Stimulated activated CD8-positive, alpha-beta memory T cell treated with anti-CD3 and anti-CD28 coated beads, Interleukin-12 subunit alpha, Interleukin-12 subunit beta, amount 100 ng/mL, for 24 hours (primary cell): ENCODE measurements around the gene HMX1.

Experiments
- DNase-seq: peaks from one replicate; pipeline ENCODE4 v3.0.0-alpha.2; 2020; ENCODE audit errors: extremely low read depth

Gene HMX1

DNA sequence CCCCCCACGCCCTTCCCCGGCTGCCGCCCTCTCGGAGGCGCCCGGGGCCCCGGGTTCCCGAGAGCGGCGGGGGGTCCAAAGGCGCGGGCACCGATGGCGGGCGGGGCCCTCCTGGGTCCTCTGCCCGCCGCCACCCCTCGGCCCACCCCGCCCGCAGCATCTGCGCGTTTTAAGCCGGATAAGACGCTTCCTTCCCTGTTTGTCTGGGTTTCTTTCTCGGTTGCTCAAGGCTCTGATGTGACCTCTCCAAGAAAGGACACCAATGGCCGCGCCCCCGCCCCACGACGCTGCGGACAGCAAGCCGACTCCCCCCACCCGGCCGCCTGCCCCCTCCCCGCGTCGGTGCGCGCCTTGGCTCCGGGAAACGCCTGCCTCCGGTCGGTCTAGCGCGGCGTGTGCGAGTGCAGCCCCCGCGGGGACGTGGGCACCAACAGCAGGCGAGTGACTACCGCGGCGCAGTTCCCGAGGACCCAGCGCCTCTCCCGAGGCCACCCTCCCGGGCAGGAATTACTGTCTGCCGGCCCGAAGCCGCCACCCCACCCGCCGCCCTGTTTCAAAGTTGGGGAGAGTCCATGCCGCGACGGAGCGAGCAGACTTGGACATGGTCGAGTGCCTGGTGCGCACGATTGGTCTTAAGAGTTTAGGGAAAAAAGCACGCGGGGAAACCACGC lies 21.1 kb upstream of the HMX1 start:
- DNase-seq = no peak

- DNase-seq = no peak
Observed at GRCh38 chr4:8891646-8892555, 20.3 kb upstream of the HMX1 start.

DNA sequence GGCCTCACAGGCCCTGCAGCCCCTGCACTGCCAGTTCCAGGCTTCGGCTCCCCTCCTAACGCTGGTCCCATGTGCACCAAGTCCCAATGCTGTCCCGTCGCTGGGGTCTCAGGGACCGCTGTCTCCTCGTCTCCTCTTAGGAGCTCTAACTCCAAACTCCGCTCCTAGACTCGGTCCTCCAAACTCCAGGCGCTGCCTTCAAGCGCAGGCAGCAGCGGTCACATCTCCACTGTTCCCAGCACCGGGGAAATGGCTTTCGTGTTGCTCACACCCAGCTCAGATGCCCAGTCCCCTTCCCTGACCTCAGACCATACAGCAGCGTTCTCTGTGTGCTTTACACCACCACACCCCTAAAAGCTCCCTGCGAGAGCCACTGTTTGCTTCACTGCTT lies 19.6 kb upstream of the HMX1 start:
- DNase-seq = no peak

GRCh38 chr4:8888856-8889255 lies 17.2 kb upstream of the HMX1 start:
- no peak for DNase-seq

DNA sequence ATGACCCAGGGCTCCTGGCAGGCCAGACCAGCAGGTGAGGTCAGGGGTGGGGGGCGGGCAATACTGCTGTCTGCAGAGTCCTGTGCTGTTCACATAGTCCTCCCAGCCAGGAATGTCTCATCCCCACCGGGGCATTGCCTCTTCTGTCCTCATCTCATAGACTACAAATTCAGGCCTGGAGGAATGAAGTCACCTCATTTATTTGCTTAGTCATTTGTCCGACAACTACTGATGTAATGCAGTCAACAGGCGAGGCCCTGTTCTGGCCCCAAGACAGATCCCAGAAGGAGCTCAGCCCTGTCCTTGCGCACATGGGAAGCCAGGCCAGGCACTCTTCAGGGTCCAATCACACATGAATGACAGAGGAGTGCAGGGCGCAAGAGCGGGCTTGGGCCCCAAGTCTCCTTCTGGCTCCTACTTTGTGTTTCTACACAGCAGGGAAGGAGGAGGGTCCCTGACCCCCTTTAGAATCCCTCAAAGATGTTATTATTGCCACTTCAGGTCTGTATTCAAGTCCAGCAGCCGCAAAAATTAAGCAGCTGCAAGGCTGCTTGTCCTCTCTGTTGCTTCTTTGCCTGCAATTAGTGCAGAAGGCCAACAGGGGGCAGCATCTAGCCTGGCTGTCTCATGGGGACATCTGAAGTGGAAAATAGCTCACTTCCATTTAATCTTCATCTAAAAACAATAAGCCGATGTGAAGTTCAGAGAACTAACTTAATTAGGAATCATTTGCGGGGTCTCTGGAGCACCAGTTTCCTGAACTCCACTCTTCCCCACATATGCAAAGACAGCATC lies 15.2 kb upstream of the HMX1 start:
- no peak for DNase-seq

DNA sequence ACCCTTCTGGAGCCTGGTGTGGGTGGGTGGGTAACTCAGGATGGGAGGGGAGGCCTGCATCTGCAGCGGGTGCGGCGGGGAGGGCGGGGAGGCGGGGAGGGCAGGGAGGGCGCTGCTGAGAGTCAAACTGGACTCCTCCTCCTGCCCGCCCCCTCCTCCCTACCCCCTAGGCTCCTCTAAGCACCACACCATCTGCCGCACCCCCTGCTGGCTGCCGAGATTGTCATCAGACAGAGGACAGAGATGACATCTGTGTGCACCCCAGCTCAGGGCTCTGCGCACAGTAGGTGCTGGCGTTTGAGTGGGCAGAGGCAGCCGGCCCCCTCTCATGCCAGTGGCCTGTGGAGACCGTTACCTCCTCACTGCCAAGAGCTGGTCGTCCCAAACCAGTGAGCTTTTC lies 10.6 kb upstream of the HMX1 start:
- DNase-seq = no peak

GRCh38 chr4:8880851-8881250 lies 9.2 kb upstream of the HMX1 start:
- no peak for DNase-seq

- no peak for DNase-seq
Observed at GRCh38 chr4:8879574-8879973, 7.9 kb upstream of the HMX1 start.

- DNase-seq = no peak
Observed at GRCh38 chr4:8878421-8878820, 6.8 kb upstream of the HMX1 start.

DNA sequence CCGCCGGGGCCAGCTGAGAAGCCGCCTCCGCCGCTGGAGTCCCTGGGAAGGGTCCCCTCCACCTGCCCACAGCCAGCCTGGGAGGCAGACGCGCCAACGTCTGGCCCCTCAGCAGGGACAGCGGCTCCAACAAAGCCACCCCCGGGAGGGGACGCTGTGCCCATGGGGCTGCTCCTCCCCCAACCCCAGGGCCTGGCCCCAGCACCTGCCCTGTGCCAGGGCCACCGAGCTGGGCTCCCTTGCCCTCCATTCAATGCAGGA lies 6.1 kb upstream of the HMX1 start:
- DNase-seq = no peak

DNA sequence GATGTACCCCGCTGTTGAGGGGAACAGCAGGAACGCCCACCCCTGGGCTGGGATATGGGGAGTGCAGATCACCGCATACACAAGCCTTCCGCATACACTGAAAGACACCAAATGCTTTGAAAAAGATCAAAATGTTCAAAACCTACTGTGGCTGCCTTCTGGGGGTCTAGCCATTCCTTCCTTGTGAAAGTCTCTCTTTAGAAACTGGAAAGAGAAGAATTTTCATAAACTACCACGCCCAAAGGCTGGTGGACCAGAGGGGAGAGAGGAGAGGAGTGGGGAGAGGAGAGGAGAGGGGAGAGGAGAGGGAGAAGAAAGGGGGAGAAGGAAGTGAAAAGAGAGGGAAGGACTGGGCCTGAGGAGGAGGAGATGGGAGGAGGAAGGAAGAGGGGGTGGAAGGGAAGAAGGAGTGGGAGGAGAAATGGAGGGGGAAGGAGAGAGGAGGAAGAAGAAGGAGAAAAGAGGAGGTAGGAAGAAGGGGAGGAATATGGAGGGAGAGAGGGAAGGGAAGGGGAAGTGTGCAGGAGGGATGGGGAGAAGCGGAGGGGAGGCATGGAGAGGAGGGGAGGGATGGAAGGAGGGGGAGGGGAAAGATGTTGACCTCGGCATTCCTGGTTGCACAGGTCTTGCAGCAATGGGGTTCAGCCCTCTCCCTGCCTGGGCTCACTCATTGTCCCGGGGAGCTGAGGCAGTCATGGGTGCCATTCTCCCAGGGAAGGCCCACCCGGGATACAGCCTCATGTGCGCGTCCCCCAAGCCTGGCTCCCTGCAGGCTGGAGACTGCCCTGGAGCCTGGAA lies 5.5 kb upstream of the HMX1 start:
- DNase-seq = no peak

- DNase-seq = no peak
Observed at GRCh38 chr4:8874896-8875680, 3.4 kb upstream of the HMX1 start.

GRCh38 chr4:8874003-8874895 lies 2.6 kb upstream of the HMX1 start:
- DNase-seq = no peak

- DNase-seq = no peak
Observed at GRCh38 chr4:8872402-8873291, 1.0 kb upstream of the HMX1 start.

DNA sequence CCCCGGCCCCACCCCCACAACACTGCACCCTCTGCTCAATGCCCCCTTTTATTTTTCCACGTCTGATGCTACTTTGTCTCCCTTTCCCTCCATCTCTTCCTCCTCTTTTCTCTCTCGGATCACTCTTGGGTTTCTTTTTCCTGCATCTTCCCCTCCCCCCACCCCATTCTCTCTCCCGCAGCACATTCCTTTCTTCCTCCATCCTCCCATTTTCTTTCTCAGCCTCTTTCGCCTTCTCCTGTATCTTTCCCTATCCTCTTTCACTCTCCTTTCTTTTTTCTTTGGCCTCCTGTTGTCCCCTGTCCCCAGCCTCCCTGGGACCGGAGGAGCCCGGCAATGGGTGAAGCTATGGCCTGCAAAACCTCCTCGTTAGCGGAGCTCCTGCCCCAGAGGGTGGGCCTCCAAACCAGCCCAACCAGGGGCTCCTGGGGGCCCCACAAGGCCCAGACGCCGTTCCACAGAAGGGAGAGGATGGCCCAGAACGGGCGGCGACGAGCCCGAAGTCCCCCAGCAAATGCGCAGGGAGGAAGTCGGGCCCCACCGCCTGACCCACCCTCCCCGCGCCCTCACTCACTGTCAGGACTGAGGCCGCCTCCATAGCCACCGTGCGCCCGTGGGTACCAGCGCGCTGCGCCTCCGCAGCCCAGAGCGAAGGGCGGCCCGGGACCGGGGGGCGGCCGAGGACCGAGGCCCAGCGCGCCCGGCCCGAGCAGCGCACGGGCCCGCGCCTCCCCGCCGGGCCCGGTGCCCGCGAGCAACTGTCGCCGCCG lies 807 bp downstream of the HMX1 start:
- DNase-seq = no peak

DNA sequence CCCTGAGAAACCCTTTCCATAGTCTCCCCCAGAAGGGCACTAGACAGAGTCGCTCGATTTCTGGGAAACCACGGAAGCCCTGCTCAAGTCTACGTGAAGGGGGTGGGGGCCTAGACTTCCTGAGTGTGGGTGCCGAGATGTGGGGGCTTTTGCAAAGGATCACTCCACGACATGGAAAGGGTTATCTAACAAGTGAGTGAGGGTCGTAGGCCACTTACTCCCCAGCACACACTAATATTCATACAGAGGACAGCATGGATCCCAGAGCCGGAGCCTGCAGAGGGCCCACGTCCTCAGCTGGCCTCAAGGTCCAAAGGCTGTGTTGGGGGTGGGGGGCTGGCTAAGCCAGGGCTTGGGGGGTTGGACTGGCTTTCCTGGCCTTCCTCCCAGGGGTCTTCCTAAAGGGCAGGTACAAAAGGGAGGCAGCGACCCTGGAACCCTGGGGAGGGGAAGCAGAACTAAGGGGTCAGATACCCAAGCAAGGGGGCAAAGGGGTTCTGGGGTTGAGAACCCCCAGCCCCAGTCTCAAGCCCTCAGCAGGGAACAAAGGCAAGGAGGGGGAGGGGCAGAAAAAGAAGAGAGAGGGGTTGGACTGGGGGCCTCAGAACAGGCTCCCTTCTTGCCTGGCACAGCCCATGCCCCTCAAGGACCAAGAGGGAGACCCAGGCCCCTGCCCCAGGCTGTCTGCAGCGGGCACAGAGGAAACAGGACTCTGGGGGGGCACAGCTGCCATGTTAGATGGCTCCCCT lies 1.6 kb downstream of the HMX1 start:
- DNase-seq = no peak
